Measurements from ENCODE around the gene HBS1L. TPM values are rescaled to one million over a fixed set of nuclear protein-coding genes. Genes with fewer than 3 reads are reported as not detected.

HBS1L gene
- total RNA-seq, 1 donor from 2014 or later, result 42.5 TPM

DNA sequence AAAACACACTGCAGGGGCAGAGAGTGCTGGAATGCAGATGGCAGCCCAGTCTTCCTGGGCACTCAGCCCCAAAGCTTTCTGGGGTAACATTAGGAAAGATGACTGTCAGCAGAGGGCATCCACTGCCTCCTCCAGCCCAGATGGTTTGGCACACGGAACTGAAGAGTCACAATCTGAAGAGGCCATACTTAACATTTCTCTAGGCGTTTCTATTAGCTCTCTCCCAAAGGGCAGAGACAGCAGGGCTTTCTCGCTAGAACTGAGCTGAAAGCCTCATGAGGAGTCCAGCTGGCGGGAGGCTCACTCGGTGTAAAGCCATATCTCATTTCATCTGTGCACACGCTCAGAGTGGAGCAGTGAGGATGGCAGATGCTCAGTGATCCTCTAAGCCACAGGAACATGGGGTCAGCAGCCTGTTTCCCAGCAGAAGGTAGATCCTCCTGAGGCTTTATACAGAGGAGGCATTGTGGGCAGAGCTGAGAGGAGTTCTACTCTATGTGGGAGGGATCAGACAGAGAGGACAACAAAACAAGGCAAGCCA, 132.8 kb downstream of the HBS1L start:
- peak; percentile 27 for ATAC-seq
- DNase-seq (ENCODE audit: low spot score), result no peak

DNA sequence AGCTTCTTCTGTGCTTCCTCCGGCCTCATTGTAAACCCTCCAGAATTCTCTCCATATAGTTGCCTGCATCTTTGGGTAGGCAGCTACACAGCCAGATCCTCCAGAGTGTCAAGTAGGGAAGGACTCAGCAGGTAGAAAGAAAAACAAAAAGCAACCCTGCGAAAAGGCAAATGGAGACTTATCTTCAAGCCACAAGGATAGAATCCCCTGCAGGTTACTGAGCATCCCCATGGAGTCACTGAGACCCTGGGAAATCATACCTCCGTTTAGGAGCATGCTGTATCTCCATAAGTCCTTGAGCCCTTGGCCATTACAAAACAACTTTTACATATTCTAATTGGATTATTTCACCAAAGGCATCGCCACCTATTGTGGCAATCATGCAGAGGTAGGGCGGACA, 133.3 kb downstream of the HBS1L start:
- no peak for ATAC-seq
- DNase-seq (ENCODE audit: low spot score), result no peak

DNA sequence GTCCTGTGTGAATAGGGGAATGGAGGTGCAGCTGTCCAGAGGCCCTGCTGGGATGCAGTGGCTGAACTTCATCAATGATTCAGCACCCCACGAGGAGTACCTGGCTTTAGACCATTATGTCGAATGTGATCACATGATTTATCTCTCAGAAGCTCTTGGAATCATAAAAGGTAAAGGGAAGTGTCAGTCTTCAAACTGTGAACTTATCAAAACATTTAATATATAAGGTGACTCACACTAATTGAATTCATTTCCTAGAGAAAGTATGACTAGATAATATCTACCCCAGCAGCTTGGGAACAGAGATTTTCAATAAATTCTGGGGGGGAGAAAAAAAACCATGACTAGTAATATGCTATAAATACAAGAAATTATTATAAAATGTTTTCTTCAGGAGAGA, 134.2 kb downstream of the HBS1L start:
- DNase-seq (ENCODE audit: low spot score) (no peak), ATAC-seq (no peak)

DNA sequence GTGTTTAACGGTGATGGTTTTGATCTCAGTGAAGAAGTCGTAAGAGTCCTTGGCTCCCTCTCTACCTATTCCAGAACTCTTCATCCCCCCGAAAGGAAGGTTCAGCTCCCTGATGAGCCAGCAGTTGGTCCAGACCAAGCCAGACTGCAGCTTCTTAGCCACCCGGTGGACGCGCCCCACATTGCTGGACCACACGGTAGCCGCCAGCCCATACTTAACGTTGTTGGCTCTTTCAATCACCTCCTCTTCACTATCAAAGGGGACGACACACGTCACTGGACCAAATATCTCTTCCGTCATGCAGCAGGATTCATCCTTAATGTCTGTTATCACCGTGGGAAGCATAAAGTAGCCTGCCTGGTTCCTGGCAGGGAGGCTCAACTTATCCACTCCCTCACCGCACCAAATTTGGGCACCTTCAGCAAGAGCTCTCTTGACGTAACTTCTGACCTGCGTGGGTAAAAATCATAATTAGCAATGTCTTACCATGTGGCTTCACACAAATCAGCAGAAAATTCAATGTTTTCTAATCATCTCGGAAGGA, 136.1 kb downstream of the HBS1L start:
- ATAC-seq (peak; percentile 16), DNase-seq (ENCODE audit: low spot score) (no peak)

DNA sequence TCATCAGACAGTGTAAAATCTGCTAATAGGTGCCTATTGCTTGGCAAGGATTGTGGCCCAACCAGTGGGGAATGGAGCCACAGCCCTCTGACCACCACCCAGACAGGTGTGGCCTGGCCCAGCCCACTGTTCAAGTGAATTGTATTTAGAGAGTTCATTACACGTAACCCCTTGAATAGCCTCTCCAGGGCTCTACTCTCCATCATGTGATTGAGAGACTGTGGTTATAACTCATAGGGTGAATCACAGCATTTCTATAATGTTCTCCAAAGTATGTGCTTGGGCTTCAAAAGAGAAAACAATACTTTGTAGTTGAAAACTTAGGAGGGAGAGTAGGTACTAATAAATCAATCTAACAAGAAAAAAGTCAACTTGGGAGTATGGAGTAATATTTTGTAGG, 143.1 kb downstream of the HBS1L start:
- DNase-seq (ENCODE audit: low spot score) (no peak), ATAC-seq (no peak)

DNA sequence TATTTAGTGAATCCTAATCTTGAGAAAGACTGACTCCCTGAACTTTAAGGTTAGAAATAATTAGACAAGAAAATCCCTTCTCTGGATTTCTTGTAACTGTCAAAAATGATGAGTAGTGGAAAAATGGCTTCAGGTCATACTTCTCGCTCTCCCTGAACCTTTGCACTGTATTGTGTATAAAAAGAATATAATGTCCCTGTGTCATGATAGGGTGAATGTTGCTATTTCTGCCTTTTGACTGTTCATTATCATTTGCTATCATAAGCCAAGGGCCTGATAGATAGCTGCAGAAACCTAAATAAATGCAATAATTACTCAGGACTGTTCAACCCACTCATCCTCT, 144.1 kb downstream of the HBS1L start:
- peak; percentile 21 for ATAC-seq
- DNase-seq (ENCODE audit: low spot score), result no peak

Other genes starting within 250 kb of the HBS1L start
- gene ALDH8A1, start 104.7 kb downstream of the HBS1L start, total RNA-seq, result 174 TPM
- 0.18 TPM for gene MYB, start 126.5 kb upstream of the HBS1L start, total RNA-seq